ENCODE data around the gene CPLX3. TPM values are rescaled to one million over a fixed set of nuclear protein-coding genes. Genes with fewer than 3 reads are reported as not detected.

Gene CPLX3
- total and polyA plus RNA-seq, 2 of the 8 experiments (the other 6 are each of a cell fraction or from before 2014, with no cell fraction given) = 0.17 TPM; not detected in 1

- H2BK20ac ChIP-seq (ENCODE audit: low read length) = no peak overlapping the region
- H3K4ac ChIP-seq (replicated peaks; ENCODE audit: insufficient read length, low read depth, low read length) = no peak overlapping the region
- no peaks in the 10 kb centered on the region for H3K9me3 ChIP-seq (ENCODE audit: insufficient read depth in 2 of 2, low read depth in 1 of 2, low read length in 1 of 2)
- H4K91ac ChIP-seq (replicated peaks; ENCODE audit: insufficient read length, low read length) = no peak overlapping the region
- no peak overlapping the region for H3K4me3 ChIP-seq (ENCODE audit: extremely low read depth in 1 of 4, insufficient read depth in 2 of 4, low read depth in 3 of 4, low read length in 4 of 4)
- no peaks in the 10 kb centered on the region for H3K79me2 ChIP-seq (ENCODE audit: control insufficient read depth in 1 of 2, insufficient read depth in 2 of 2, low read length in 2 of 2)
- H4K20me1 ChIP-seq (replicated peaks in 1 of 2; ENCODE audit: control insufficient read depth in 1 of 2, insufficient read depth in 2 of 2, low read length in 2 of 2) = peaks cover 0 to 2% of the 10 kb centered on the region in 2 experiments
- no peak overlapping the region for H3K27ac ChIP-seq (ENCODE audit: low read depth, low read length)
- no peak overlapping the region for H4K5ac ChIP-seq (ENCODE audit: insufficient read length, low read depth, low read length)
- H3K14ac ChIP-seq (ENCODE audit: insufficient read length) = no peak overlapping the region
- no peak overlapping the region for H2BK120ac ChIP-seq (replicated peaks; ENCODE audit: low read depth, low read length)
- H2BK12ac ChIP-seq (ENCODE audit: low read depth, low read length) = no peak overlapping the region
- H3K9ac ChIP-seq (replicated peaks in 1 of 4; ENCODE audit: extremely low read depth in 1 of 4, low read depth in 3 of 4, low read length in 3 of 4) = no peak overlapping the region
- WGBS, 2 experiments (ENCODE audit: extremely low coverage in 1 of 2, insufficient coverage in 1 of 2, insufficient read length in 1 of 2, insufficient replicate concordance in 2 of 2, low coverage in 1 of 2, low lambda C conversion rate in 2 of 2, missing lambda C conversion rate in 1 of 2) = 90% methylated on average over 6 of the region's 6 CpGs; no CpG with 5 or more reads in 1 of the 2 experiments
- H2BK15ac ChIP-seq (ENCODE audit: low read length) = no peak overlapping the region
- no peak overlapping the region for H2AFZ ChIP-seq (ENCODE audit: low read length)
- no peak for TF ChIP-seq JUND (IDR thresholded peaks at IDR 0.05; ENCODE audit: low read length)
- no peak for TF ChIP-seq SAP30 (IDR thresholded peaks at IDR 0.05; ENCODE audit: insufficient read depth, insufficient replicate concordance, low read length)
- TF ChIP-seq TEAD4 (IDR thresholded peaks at IDR 0.05; ENCODE audit: low read depth, low read length) = no peak
- TF ChIP-seq POU5F1 (IDR thresholded peaks at IDR 0.05; ENCODE audit: low read depth, low read length) = no peak
- no peaks in the 10 kb centered on the region for H3K79me1 ChIP-seq (ENCODE audit: low read depth, low read length)
- no peak overlapping the region for H3K4me2 ChIP-seq (ENCODE audit: insufficient read depth in 1 of 2, low read depth in 2 of 2, low read length in 2 of 2)
- H3K56ac ChIP-seq (replicated peaks; ENCODE audit: insufficient read length, low read depth, low read length) = no peak overlapping the region
- ChIA-PET POLR2A (ENCODE audit: partially characterized antibody) (interaction anchor here (2.9 to 4.6 kb wide), 2 partner anchors 12 to 70 kb away, joined by 8 to 23 read pairs; partner anchors contain the start of gene ULK3), CTCF (ENCODE audit: partially characterized antibody) (interaction anchor here (0.5 to 15.7 kb wide), 10 partner anchors 9 to 196 kb away, joined by 3 to 135 read pairs (median 8); partner anchors contain the start of gene ULK3)
- H3K23ac ChIP-seq (ENCODE audit: insufficient read length) = no peak overlapping the region
- no peak overlapping the region for H3K18ac ChIP-seq (ENCODE audit: extremely low read depth, low read length)
- H3K4me1 ChIP-seq (replicated peaks in 1 of 4; ENCODE audit: control insufficient read depth in 3 of 4, insufficient read depth in 4 of 4, low read length in 3 of 4) = peaks cover 0 to 7% (median 4%) of the 10 kb centered on the region in 4 experiments; a peak in 4 of 7 replicates
- FAIRE-seq = no peak
- H2BK5ac ChIP-seq (ENCODE audit: low read depth, low read length) = no peak overlapping the region
- peaks cover 4 to 33% (median 25%) of the 10 kb centered on the region in 4 experiments for H3K27me3 ChIP-seq (replicated peaks in 1 of 4; ENCODE audit: control insufficient read depth in 3 of 4, extremely low read depth in 1 of 4, insufficient read depth in 3 of 4, low read length in 3 of 4)
- H4K8ac ChIP-seq (ENCODE audit: extremely low read depth, insufficient read depth, low read length) = no peak overlapping the region
- H3K23me2 ChIP-seq (ENCODE audit: low read depth, low read length) = 0 out of 2 replicates have a peak, but pooled peaks cover 3% of the 10 kb centered on the region
- DNase-seq (ENCODE audit: low read depth in 1 of 2, low spot score in 2 of 2) = no peak
- H2AK5ac ChIP-seq (ENCODE audit: low read depth, low read length) = no peak overlapping the region
- no peaks in the 10 kb centered on the region for H3K36me3 ChIP-seq (ENCODE audit: control insufficient read depth in 2 of 4, insufficient read depth in 4 of 4, low read length in 3 of 4)
Measured at GRCh38 chr15:74829991-74830390, 3.6 kb downstream of the CPLX3 start.

Measured in H1 (cell line).